GM18868 (cell line): ENCODE results near the gene TCEA2.
"Not testable (repeated sequence)": the region's sequence is repeated elsewhere in the genome, so short reads cannot be mapped to it uniquely, and the experiment has no call there.

Source experiments
- ATAC-seq: cut with Tn5 transposase; IDR thresholded peaks from one replicate; pipeline ENCODE4 v1.9.1; 2021; ENCODE audit warnings: mild to moderate bottlenecking, moderate library complexity; ENCODE audit not compliant: unreplicated experiment

Gene TCEA2

DNA sequence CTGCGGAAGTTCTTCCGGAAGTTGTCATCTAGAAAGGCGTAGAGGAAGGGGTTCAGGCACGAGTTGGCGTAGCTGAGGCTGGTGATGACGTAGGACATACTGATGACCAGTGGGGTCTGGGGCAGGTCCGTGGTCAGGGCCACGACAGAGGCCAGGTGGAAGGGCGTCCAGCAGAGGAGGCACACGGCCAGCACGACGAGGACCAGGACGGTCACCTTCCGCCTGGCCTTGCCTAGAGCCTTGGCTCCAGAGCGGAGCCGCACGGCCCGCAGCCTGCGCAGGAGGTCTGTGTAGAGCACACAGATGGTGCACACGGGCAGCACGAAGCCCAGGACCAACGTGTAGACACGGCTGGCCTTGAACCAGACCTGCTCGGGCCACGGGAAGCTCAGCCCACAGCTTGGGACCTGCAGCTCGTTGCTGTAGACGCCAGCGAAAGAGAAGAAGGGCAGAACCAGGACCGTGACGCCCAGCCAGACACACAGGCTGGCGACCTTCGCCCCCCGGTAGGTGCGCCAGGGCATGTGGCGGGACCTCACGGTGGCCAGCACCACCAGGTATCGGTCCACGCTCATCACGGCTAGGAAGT lies 42.9 kb downstream of the TCEA2 start:
- ATAC-seq, result no peak

DNA sequence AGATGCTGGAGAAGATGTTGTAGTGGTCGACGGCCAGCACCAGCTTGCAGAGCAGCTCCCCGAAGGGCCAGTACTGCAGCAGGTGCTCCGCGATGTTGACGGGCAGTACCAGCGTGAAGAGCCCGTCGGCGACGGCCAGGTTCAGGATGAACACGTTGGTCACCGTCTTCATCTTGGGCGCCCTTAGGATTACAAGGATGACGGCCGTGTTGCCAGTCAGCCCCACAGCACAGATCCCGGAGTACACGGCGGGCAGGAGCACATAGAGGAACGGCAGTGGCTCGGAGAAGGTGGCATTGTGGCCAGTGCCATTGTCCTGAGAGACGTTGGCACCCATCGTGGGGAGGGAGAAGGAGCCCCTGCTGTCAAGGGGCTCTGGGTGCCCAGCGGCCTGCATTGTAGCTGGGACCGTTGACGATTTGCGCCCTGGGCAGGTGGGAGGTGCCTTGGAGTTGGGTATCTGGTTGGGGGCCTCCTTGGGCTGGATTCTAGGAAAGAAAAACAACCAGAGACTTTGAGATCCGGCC lies 43.5 kb downstream of the TCEA2 start:
- no peak for ATAC-seq

DNA sequence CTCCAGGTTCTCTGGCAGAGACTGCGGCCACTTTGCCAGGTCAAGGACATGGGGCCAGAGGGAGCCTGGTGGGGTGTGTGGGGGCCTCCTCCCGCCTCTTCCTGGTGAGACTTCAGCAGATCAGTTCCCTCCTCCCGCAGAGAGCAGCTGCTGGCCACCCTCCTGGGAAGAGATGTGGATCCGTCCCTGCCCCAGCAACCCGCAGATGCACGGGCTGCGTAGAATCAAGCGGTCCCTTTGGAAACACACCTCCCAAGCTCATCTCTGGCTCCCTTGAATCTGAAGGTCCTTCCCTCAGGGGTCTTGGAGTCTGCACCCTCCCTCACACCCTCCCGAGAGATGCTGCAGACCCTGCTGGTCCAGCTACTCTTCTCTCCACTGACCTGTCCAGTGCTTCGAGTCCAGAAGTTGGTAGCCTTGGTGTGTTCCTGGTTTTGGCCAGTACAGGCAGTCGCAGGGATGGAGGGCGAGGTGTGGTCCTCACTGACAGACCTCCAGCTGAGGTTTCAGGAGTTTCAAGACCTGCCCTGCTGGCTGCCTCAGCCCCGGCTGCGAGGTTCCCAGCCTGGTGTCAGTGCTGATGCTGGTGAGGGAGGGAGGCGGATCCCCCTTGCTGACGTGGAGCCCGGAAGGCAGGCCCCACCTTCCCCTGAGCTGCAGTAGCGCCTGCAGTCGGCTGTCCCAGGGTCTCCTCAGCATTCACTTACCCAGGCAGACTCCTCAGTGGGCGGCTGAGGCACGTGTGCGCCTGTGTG lies 44.2 kb downstream of the TCEA2 start, which contains the start of gene NPBWR2:
Gene NPBWR2, minus strand, starts transcription at position 585 of the 755 bp plus-strand sequence. CDS start 734 bp downstream, outside the sequence.
- peak; percentile 64 for ATAC-seq

DNA sequence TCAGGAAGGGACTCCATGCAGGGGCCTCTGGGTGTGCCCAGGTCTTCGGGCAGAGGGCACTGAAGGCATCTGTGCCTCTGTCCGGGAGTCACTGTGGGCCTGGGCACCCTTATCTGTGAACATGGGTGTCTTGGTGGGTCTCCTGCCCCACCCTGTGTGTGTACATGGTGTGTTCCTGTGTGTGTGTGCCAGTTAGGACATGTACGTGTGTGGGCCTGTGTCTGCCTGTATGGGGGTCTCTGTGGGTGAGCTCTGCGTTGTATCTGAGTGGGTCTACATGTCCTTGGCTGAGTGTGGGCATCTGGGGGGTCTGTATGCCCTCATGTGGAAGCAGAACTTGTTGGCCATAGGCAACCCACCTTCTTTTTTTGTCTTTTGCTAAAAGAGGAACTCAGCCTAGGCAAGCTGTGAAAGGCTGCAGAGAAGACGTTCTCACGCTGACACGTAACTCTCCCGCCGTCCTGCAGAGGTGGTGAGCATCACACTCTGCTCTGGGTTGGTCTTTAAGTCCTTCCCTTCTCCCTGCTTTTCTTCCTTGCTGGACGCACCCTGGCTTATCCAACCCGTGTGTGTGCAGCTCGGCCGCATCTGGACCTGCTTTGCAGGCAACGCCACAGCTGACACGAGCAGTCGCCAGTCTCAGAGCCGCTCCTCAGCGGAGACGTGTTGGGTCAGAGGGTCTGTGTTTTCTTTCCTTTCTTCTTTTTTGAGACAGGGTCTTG lies 44.9 kb downstream of the TCEA2 start:
- no peak for ATAC-seq

DNA sequence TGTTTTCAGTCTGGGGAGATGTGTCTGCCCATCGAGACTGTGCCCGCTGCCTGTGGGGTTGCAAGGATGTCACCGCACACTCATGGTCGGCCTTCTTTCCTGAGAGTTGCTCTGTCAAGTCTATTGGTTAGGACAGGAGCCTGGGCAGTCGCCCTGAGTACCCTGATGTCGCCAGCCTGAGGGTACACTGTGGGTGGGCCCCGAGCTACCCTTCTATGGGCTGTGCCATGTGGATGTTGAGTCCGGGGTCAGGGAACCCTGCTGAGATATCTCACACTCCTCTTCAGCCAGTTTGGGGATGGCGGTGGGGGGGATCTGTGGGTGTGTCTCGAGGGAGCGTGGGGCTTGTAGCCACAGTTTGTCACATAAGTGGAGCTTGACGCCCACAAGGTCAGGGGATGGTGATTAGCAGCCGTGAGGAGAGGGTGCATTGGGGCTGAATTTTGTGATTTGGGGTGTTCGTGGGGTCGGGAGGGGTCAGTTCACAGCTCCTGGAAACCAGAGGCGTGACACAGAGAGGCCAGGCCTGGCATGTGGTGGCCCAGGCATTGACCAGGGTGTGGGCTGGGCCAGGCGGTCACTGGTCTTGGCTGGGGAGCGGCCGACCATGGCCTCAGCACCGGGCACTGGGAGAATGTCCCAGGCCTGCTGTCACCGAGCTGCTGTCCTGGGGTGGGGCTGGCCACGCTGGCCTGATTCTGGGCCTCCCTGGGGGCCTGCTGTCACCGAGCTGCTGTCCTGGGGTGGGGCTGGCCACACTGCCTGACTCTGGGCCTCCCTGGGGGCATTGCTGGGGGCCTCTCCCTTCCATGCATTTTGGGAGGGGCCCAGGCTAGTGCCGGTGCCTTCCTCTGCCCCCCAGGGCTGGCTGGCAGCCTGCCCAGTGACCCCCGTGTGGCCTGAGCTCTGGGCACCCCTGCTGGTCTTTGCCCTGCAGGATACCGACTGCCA lies 46.0 kb downstream of the TCEA2 start:
- ATAC-seq, result no peak

DNA sequence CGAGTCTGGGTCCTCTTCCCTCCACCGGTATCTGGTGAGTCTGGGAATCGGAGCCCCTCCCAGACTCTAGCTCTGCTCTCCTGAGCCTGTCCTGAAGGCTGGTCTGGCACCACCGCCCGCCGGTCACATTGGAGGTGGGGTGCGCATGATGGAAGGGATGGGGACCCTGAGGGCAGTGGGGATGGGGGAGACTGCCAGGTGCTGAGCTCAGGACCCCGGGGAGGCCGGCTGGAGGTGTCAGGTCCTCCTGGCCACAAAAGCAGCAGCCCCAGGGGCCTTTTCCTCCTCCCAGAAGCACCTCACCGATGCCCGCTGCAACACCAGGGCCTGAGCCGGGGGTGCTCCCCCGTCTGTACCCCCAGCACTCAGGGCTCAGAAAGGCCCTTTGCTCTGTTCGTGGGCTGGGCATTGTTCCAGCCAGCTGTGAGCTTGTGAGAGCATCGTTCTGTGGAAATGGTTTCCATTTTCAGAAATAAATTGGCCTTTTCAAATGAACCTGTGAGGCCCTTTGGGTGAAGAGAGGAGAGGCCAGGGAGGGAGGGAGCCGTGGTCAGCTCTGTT lies 46.9 kb downstream of the TCEA2 start:
- no peak for ATAC-seq

DNA sequence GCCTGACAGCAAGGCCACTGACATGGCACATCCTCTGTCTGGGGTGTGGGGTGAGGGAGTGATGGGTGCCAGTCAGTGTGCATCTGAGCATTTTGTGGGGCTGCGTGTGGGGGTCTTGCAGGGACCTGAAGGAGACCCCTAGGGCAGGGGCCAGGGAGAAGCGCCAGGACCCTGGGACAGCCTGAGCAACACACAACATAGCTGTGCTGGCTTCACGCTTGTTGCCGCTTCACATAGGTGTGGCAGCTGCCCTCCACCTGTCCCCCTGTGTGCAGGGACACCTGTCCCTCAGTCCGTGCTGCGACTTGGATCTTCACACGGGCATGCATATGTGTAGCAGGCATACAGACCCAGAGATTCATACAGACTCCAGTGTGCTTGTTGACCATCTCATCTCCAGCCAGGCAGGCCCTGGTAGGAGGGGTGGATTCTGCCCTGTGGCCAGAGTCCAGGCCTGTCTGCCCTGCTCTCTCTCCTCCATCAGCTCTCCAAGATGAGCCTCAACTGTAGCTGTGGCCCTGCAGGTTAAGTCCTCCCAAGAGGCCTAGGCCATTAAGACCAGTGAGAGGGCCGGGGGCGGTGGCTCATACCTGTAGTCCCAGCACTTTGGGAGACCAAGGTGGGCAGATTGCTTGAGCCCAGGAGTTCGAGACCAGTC lies 47.5 kb downstream of the TCEA2 start:
- no peak for ATAC-seq

DNA sequence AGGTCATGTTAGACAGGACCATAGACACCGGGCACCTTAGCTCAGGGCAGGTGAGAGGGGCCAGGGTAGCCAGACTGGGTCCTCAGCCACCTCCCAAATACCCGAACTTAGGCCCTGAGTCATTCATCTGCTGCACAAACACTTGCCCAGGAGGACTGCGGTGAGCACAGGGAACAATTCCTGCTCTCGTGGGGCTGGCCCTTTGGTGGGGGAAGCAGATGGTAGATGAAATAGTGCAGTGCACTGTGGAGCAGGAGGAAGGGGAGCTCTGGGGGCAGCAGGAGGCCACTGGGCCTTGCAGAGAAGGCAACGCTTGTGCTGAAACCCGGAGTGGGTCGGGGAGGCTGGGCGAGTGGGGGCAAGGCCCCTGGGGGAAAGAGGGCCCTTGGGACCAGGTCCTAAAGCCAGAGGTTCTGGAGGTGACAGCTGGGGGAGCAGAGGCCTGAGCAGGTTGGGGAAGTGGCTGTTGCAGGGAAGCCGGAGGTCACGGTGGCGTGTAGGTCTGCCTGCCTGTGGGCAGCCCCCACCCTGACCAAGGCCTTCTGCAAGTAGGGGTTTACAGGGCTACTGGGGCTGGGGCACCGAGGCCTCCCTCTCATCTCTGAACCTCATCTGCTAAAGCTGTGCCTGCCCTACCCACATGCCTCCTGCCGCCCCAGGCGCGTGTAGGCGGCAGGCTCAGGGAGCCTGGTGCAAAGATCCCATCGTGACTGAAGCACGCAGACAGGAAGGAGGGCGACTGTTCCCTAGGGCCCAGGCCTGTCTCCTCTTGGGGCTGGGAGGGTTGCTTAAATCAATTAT lies 49.0 kb downstream of the TCEA2 start:
- no peak for ATAC-seq

DNA sequence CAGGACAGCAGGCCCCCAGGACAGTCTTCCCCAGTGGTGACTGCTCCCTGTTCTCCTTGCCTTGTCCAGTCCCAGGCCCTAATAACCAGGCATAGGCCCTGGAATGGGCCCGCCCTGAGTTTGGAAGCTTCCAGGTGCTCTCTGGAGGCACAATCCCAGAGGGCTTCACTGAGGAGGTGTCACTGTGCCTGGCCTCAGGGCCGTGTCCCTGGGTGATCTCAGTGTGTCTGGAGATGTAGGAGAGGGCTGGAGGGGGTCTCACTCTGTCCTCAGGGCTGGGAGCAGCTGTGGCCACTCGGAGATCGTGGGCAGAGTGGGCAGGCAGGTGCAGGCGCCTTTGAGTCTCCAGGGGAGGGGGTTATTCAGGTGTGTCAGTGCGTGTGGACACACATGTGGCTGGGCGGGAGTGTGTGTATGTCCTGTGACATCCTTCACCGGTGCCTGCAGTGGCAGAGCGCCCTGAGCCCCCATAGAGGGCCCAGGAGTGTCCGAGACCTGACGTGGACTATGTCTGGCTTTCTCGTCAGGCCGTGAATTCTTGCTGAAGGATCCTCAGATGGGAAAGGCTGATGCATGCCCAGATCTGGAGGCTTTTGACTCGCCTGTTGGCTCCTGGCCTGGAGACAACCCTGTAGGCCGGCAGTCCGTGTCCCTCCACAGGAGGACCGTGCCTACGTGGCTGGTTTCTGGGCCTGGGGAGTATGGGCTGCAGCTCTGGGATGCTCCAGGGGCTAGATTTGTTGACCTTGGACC lies 49.9 kb downstream of the TCEA2 start:
- no peak for ATAC-seq

DNA sequence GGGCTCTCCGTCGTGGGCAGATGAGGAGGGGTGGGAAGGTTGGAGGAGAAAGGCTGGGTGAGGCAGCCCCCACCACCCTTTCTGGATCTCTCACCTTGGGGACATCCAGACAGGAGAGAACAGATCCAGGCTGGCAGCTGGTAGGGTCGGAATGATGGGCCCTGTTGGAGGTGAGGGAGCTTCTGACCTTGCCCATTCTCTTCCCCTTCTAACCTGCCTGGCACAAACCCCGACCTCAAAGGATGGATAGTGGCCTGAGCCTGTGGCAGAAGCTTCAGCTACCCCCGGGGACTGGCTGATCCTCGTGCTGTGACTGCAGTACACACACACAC lies 50.4 kb downstream of the TCEA2 start:
- ATAC-seq, result no peak

DNA sequence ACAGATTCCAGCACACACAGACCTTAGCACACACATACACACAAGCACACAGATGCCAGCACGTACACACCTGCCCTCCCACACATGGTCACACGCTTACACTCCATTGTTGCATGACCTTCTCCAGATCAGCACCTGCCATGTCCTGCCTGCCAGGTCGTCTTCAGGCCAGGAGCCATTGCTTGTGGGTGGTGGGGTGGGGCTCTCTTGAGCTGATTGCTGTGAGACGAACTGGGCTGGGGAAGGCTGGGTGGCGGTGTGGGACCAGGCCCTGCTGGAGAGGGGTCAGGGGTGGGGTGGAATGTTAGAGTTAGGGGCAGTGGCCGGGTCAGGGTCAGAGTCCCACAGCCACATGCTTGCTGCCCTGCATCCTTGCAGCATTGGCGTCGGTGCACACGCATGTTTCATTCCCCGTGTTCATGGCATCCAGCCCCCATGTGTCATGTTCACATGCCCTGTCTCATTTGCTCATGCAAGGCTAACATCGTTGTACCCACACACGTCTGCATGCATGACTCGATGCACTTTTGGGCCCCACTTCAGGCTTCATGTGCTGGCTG lies 50.9 kb downstream of the TCEA2 start:
- no peak for ATAC-seq

DNA sequence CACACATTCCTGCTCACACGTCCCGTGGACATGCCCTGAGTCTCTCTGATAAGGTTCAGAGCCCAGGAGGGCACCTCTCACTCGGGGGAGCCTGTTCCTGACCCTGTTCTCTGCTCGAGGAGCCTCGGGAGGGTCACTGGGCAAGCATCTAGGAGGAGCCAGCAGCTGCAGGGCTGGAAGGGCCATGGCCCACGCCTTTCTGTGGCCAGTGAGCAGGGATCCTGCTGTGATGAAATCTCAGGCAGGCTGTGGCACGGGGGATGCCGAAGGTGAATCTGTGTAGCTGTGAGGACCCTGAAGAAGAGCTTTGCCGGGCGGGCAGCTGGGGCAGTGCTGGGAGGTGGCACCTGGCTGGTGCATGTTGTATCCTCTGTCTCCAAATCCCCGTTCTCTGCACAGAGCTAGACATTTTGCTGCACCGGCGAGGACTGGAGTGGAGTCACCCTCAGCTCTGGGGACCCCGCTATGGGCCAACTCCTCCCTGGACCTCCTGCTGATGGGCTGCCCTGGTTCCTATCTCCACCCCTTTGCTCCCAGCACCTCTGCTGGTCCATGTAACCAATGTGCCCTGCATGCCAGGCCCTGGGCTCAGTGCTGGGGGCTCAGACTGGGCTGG lies 51.5 kb downstream of the TCEA2 start:
- no peak for ATAC-seq

DNA sequence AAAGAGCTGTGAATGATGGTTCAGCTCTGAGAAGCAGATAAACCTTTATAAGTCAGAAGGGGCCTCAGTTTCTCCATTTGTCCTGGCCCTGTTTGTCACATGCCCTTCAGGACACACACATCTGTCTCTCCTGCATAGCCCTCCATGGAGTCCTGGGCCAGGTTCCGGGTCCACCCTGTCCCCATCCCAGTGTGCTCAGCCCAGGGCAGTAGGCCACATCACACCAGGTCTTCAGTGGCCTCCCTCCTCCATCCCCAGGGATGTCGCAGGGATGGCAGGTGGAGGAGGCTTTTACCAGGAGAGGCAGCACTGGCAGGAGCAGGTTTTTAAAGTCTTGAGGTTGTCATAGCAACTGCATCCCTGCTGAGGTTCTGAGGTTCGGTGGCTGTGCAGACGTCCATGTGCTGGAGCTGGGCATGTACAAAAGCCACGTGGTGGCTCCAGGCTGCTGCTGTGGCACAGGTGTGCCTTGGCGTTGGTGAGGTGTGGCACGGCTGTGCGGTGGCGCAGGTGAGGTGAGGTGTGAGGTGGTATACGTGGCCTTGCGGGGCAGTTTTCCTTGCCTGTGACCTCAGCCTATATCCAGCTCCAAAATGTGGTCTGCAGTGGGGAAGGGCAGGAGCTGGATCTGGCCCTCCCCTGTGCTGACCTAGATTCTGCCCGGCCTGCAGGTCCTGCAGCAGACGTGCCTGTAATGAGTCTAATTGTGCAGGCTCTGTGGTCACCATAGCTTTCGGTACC lies 52.3 kb downstream of the TCEA2 start:
- ATAC-seq, result no peak

DNA sequence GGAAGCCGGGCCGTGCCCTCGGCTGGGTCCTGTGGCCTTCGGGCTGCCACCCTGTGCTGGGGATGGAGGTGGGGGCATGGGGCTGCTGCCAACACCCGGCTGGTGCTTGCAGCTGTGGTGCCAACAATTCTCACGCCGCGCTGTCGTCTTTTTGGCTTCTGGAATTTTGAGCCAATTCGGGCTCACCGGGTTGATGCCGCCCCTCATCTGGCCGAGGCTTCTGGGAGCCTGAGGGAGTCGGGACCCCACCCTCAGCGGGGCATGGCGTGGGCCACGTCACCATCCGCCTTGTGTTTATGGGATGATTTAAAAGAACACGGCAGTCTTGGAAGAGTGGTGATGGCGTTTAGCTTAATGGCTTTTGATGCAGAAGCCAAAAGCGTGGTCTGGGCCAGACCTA lies 53.0 kb downstream of the TCEA2 start:
- no peak for ATAC-seq

DNA sequence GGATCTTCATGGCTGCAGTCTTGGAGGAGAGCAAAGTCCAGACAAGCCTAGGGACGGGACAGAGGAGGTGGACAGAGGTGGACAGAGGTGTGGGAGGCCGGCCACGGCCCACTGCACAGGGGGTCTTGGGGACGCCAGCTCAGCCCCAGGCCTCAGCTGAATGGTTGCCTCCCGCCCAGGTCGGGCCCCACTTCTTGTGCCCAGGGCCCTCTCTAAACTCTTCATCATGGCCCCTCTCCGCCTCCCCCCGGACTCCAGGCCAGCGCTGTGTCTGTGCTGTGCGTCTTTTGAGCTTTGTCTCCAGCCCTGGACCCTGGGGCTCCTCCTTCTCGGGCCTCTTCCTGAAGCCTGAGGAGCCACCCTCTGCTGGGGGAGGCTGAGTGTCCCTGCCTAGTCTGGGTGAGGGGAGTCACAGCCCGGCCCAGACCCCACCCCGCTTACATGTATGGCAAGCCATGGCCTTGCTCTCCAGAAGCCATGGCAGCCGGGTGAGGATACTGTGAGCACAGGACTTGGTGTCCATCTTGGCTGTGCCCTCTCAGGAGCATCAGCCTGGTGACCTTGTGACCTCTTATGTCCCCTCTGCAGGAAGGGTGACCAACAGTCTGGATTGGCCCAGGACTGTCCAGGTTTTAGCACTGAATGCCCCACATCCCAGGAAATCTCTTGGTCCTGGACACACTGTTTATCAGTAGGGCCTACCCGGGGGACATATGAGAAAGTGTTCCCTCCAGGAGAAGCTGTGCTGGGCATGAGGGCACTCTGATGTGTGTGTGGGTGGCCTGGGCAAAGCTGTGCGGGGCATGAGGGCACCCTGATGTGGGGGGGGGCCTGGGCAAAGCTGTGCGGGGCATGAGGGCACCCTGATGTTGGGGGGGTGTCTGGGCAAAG lies 53.8 kb downstream of the TCEA2 start:
- no peak for ATAC-seq

DNA sequence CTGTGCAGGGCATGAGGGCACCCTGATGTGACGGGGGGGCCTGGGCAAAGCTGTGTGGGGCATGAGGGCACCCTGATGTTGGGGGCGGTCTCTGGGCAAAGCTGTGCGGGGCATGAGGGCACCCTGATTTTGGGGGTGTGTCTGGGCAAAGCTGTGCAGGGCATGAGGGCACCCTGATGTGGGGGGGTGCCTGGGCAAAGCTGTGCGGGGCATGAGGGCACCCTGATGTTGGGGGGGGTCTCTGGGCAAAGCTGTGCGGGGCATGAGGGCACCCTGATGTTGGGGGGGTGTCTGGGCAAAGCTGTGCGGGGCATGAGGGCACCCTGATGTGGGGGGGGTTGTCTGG lies 54.4 kb downstream of the TCEA2 start:
- not testable (repeated sequence) for ATAC-seq
